AG20443 (cell line): Measurements from ENCODE around the gene MAP1LC3B2.

Experiments
- DNase-seq: peaks from one replicate; pipeline ENCODE4 v3.0.0; 2012; ENCODE audit warnings: low spot score, mixed read lengths

MAP1LC3B2 gene

GRCh38 chr12:116559162-116559935 is at the start of gene MAP1LC3B2:
Gene MAP1LC3B2, plus strand, starts transcription at chr12:116559381. Its CDS starts 16,562 bp downstream, at chr12:116575943.
- peak; percentile 83 for DNase-seq

- DNase-seq: no peak
Measured at GRCh38 chr12:116513944-116514343, 45.2 kb upstream of the MAP1LC3B2 start.

GRCh38 chr12:116515684-116516083 is 43.5 kb upstream of the MAP1LC3B2 start:
- no peak for DNase-seq

GRCh38 chr12:116516657-116517056 is 42.5 kb upstream of the MAP1LC3B2 start:
- DNase-seq: no peak

GRCh38 chr12:116517431-116518045 is 41.6 kb upstream of the MAP1LC3B2 start:
- no peak for DNase-seq

- DNase-seq: no peak
Measured at GRCh38 chr12:116520225-116520760, 38.9 kb upstream of the MAP1LC3B2 start.

- DNase-seq: peak; percentile 65
Measured at GRCh38 chr12:116520801-116521471, 38.2 kb upstream of the MAP1LC3B2 start.

GRCh38 chr12:116524311-116524710 is 34.9 kb upstream of the MAP1LC3B2 start:
- no peak for DNase-seq

- no peak for DNase-seq
Measured at GRCh38 chr12:116524964-116525379, 34.2 kb upstream of the MAP1LC3B2 start.

- DNase-seq: peak; percentile 88
Measured at GRCh38 chr12:116525418-116526001, 33.7 kb upstream of the MAP1LC3B2 start.

GRCh38 chr12:116528065-116528464 is 31.1 kb upstream of the MAP1LC3B2 start:
- no peak for DNase-seq

- DNase-seq: peak; percentile 27
Measured at GRCh38 chr12:116528498-116528897, 30.7 kb upstream of the MAP1LC3B2 start.

- peak; percentile 41 for DNase-seq
Measured at GRCh38 chr12:116529048-116529447, 30.1 kb upstream of the MAP1LC3B2 start.

- DNase-seq: peak; percentile 24
Measured at GRCh38 chr12:116529686-116530085, 29.5 kb upstream of the MAP1LC3B2 start.

GRCh38 chr12:116532428-116532827 is 26.8 kb upstream of the MAP1LC3B2 start:
- DNase-seq: no peak

GRCh38 chr12:116532986-116533342 is 26.2 kb upstream of the MAP1LC3B2 start:
- DNase-seq: no peak

GRCh38 chr12:116533343-116534251 is 25.6 kb upstream of the MAP1LC3B2 start:
- DNase-seq: peak; percentile 84

- no peak for DNase-seq
Measured at GRCh38 chr12:116534311-116535121, 24.7 kb upstream of the MAP1LC3B2 start.

GRCh38 chr12:116535241-116535640 is 23.9 kb upstream of the MAP1LC3B2 start:
- no peak for DNase-seq
